Measurements from ENCODE around the gene CAMK4. TPM values are rescaled to one million over a fixed set of nuclear protein-coding genes. Genes with fewer than 3 reads are reported as not detected.
"Not testable (repeated sequence)": the region's sequence is repeated elsewhere in the genome, so short reads cannot be mapped to it uniquely, and the experiment has no call there.

Gene CAMK4
- total and polyA plus RNA-seq, 9 donors, result 4.6 to 7.5 (median 6.3) TPM

- DNase-seq, result no peak
- Histone ChIP-seq H3K4me3 (ENCODE audit: low read length) (no peak overlapping the region), H3K4me1 (ENCODE audit: control insufficient read depth, insufficient read depth, low read length) (no peaks in the 10 kb centered on the region), H3K27ac (ENCODE audit: low read length) (no peak overlapping the region), H3K9me3 (replicated peaks; ENCODE audit: control insufficient read depth, low read depth, low read length) (no peaks in the 10 kb centered on the region), H3K27me3 (ENCODE audit: control insufficient read depth, insufficient read depth, low read length) (no peaks in the 10 kb centered on the region), H3K36me3 (ENCODE audit: control insufficient read depth, insufficient read depth, low read length) (no peaks in the 10 kb centered on the region)
- no CpG with 5 or more reads among the region's 1 CpG for WGBS (ENCODE audit: insufficient coverage)
Observed at GRCh38 chr5:111301264-111301663, 77.1 kb downstream of the CAMK4 start.

- DNase-seq; H3K27me3 ChIP-seq (ENCODE audit: control insufficient read depth, insufficient read depth, low read length): not testable (repeated sequence)
- WGBS (ENCODE audit: insufficient coverage), result 80% methylated on average over 1 of the region's 15 CpGs
Observed at GRCh38 chr5:111302043-111302442, 77.9 kb downstream of the CAMK4 start.

GRCh38 chr5:111308951-111309350 lies 84.8 kb downstream of the CAMK4 start:
- Histone ChIP-seq H3K4me3 (ENCODE audit: low read length) (no peak overlapping the region), H3K27me3 (ENCODE audit: control insufficient read depth, insufficient read depth, low read length) (no peaks in the 10 kb centered on the region), H3K4me1 (ENCODE audit: control insufficient read depth, insufficient read depth, low read length) (no peaks in the 10 kb centered on the region), H3K27ac (ENCODE audit: low read length) (no peak overlapping the region), H3K9me3 (replicated peaks; ENCODE audit: control insufficient read depth, low read depth, low read length) (no peaks in the 10 kb centered on the region), H3K36me3 (ENCODE audit: control insufficient read depth, insufficient read depth, low read length) (no peaks in the 10 kb centered on the region)
- no CpG with 5 or more reads among the region's 4 CpGs for WGBS (ENCODE audit: insufficient coverage)
- no peak for DNase-seq

More at GRCh38 chr5:111302043-111302442, 77.9 kb downstream of the CAMK4 start:
- H3K9me3 ChIP-seq (replicated peaks; ENCODE audit: control insufficient read depth, low read depth, low read length); H3K4me1 ChIP-seq (ENCODE audit: control insufficient read depth, insufficient read depth, low read length); H3K27ac ChIP-seq (ENCODE audit: low read length); H3K36me3 ChIP-seq (ENCODE audit: control insufficient read depth, insufficient read depth, low read length); H3K4me3 ChIP-seq (ENCODE audit: low read length): not testable (repeated sequence)

GRCh38 chr5:111309384-111309783 lies 85.2 kb downstream of the CAMK4 start:
- Histone ChIP-seq H3K9me3 (replicated peaks; ENCODE audit: control insufficient read depth, low read depth, low read length) (no peaks in the 10 kb centered on the region), H3K27me3 (ENCODE audit: control insufficient read depth, insufficient read depth, low read length) (no peaks in the 10 kb centered on the region), H3K36me3 (ENCODE audit: control insufficient read depth, insufficient read depth, low read length) (no peaks in the 10 kb centered on the region), H3K4me3 (ENCODE audit: low read length) (no peak overlapping the region), H3K27ac (ENCODE audit: low read length) (no peak overlapping the region), H3K4me1 (ENCODE audit: control insufficient read depth, insufficient read depth, low read length) (no peaks in the 10 kb centered on the region)
- DNase-seq, result no peak
- 100% methylated on average over 1 of the region's 2 CpGs for WGBS (ENCODE audit: insufficient coverage)

GRCh38 chr5:111310711-111311620 lies 86.8 kb downstream of the CAMK4 start:
- Histone ChIP-seq H3K36me3 (ENCODE audit: control insufficient read depth, insufficient read depth, low read length) (no peaks in the 10 kb centered on the region), H3K4me1 (ENCODE audit: control insufficient read depth, insufficient read depth, low read length) (no peaks in the 10 kb centered on the region), H3K27me3 (ENCODE audit: control insufficient read depth, insufficient read depth, low read length) (no peaks in the 10 kb centered on the region), H3K4me3 (ENCODE audit: low read length) (no peak overlapping the region), H3K27ac (ENCODE audit: low read length) (no peak overlapping the region), H3K9me3 (replicated peaks; ENCODE audit: control insufficient read depth, low read depth, low read length) (no peaks in the 10 kb centered on the region)
- 33% methylated on average over 1 of the region's 6 CpGs for WGBS (ENCODE audit: insufficient coverage)
- no peak for DNase-seq

GRCh38 chr5:111311666-111312065 lies 87.5 kb downstream of the CAMK4 start:
- Histone ChIP-seq H3K27ac (ENCODE audit: low read length) (no peak overlapping the region), H3K9me3 (replicated peaks; ENCODE audit: control insufficient read depth, low read depth, low read length) (no peaks in the 10 kb centered on the region), H3K27me3 (ENCODE audit: control insufficient read depth, insufficient read depth, low read length) (no peaks in the 10 kb centered on the region), H3K4me1 (ENCODE audit: control insufficient read depth, insufficient read depth, low read length) (no peaks in the 10 kb centered on the region), H3K4me3 (ENCODE audit: low read length) (no peak overlapping the region), H3K36me3 (ENCODE audit: control insufficient read depth, insufficient read depth, low read length) (no peaks in the 10 kb centered on the region)
- no CpG with 5 or more reads among the region's 1 CpG for WGBS (ENCODE audit: insufficient coverage)
- peak; percentile 42 for DNase-seq

GRCh38 chr5:111313017-111313724 lies 89.0 kb downstream of the CAMK4 start:
- no peaks in the 10 kb centered on the region for H3K36me3 ChIP-seq (ENCODE audit: control insufficient read depth, insufficient read depth, low read length)
- DNase-seq, result no peak
- no peak overlapping the region for H3K4me3 ChIP-seq (ENCODE audit: low read length)
- H3K27ac ChIP-seq (ENCODE audit: low read length), result no peak overlapping the region
- H3K4me1 ChIP-seq (ENCODE audit: control insufficient read depth, insufficient read depth, low read length), result no peaks in the 10 kb centered on the region
- no peaks in the 10 kb centered on the region for H3K9me3 ChIP-seq (replicated peaks; ENCODE audit: control insufficient read depth, low read depth, low read length)
- H3K27me3 ChIP-seq (ENCODE audit: control insufficient read depth, insufficient read depth, low read length), result no peaks in the 10 kb centered on the region
- WGBS (ENCODE audit: insufficient coverage), result 60% methylated on average over 1 of the region's 2 CpGs

GRCh38 chr5:111320953-111321352 lies 96.8 kb downstream of the CAMK4 start:
- H3K4me1 ChIP-seq (ENCODE audit: control insufficient read depth, insufficient read depth, low read length), result no peaks in the 10 kb centered on the region
- H3K27ac ChIP-seq (ENCODE audit: low read length), result no peak overlapping the region
- no CpG with 5 or more reads among the region's 1 CpG for WGBS (ENCODE audit: insufficient coverage)
- H3K36me3 ChIP-seq (ENCODE audit: control insufficient read depth, insufficient read depth, low read length), result no peaks in the 10 kb centered on the region
- H3K9me3 ChIP-seq (replicated peaks; ENCODE audit: control insufficient read depth, low read depth, low read length), result peaks cover 2% of the 10 kb centered on the region
- no peak overlapping the region for H3K4me3 ChIP-seq (ENCODE audit: low read length)
- H3K27me3 ChIP-seq (ENCODE audit: control insufficient read depth, insufficient read depth, low read length), result no peaks in the 10 kb centered on the region
- no peak for DNase-seq

GRCh38 chr5:111321376-111321775 lies 97.2 kb downstream of the CAMK4 start:
- Histone ChIP-seq H3K27ac (ENCODE audit: low read length) (no peak overlapping the region), H3K9me3 (replicated peaks; ENCODE audit: control insufficient read depth, low read depth, low read length) (peaks cover 2% of the 10 kb centered on the region), H3K4me3 (ENCODE audit: low read length) (no peak overlapping the region), H3K4me1 (ENCODE audit: control insufficient read depth, insufficient read depth, low read length) (no peaks in the 10 kb centered on the region), H3K36me3 (ENCODE audit: control insufficient read depth, insufficient read depth, low read length) (no peaks in the 10 kb centered on the region), H3K27me3 (ENCODE audit: control insufficient read depth, insufficient read depth, low read length) (no peaks in the 10 kb centered on the region)
- DNase-seq, result no peak

GRCh38 chr5:111326551-111326950 lies 102.4 kb downstream of the CAMK4 start:
- no peak for DNase-seq
- H3K4me1 ChIP-seq (ENCODE audit: control insufficient read depth, insufficient read depth, low read length), result no peaks in the 10 kb centered on the region
- WGBS (ENCODE audit: insufficient coverage), result no CpG with 5 or more reads among the region's 4 CpGs

More at GRCh38 chr5:111326551-111326950, 102.4 kb downstream of the CAMK4 start:
- no peak overlapping the region for H3K4me3 ChIP-seq (ENCODE audit: low read length)
- no peaks in the 10 kb centered on the region for H3K36me3 ChIP-seq (ENCODE audit: control insufficient read depth, insufficient read depth, low read length)
- no peak overlapping the region for H3K27ac ChIP-seq (ENCODE audit: low read length)
- no peaks in the 10 kb centered on the region for H3K27me3 ChIP-seq (ENCODE audit: control insufficient read depth, insufficient read depth, low read length)
- H3K9me3 ChIP-seq (replicated peaks; ENCODE audit: control insufficient read depth, low read depth, low read length), result peaks cover 5% of the 10 kb centered on the region

Measured in muscle of leg (tissue), 11 donors.